Measurements from ENCODE around the gene HSPG2.

The HSPG2 gene

DNA sequence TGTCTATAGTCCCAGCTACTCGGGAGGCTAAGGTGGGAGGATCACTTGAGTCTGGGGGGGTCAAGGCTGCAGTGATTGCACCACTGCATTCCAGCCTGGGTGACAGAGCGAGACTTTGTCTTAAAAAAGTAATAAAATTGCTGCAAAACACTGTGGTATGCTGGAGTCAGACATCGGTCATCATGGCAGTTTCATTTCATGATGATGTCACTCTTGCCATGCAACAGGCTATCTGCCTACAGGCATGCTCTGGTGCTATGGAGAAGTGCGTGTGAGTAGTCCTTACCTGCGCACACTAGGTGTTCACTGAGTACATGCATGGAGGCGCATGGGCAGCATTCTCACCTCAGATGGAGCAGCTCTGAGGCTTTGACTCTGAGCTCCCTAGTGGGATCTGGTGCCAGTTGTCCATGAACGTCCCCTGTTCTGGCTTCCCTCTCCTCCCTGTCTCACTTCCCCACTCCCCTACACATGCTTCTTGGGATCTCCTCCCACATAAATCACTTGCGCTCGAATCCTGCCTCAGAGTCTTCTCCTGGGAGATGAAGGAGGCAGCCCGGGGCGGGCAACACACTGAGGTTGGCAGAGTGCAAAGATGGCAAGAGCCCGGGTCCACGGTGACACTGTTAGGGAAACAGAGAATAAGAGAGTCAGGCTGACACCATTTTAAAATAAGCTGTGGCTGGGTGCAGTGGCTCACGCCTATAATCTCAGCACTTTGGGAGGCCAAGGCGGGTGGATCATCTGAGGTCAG lies 29.3 kb upstream of the HSPG2 start:
- peak; percentile 92 to 93 for DNase-seq
- Histone ChIP-seq H3K4me3 (ENCODE audit: low read depth, low read length) (no peak overlapping the region), H3K14ac (ENCODE audit: low read length) (no peak overlapping the region), H3K9ac (ENCODE audit: low read length) (no peak overlapping the region), H2BK5ac (ENCODE audit: low read depth, low read length, poor library complexity) (no peak overlapping the region), H2AFZ (ENCODE audit: insufficient read depth, low read length, poor library complexity) (no peak overlapping the region), H3K27me3 (ENCODE audit: insufficient read depth, low read length) (no peaks in the 10 kb centered on the region), H3K4me2 (ENCODE audit: low read length) (no peak overlapping the region), H3K27ac (ENCODE audit: low read depth, low read length) (no peak overlapping the region), H3K23ac (ENCODE audit: low read length) (no peak overlapping the region), H2AK5ac (ENCODE audit: low read length) (no peak overlapping the region), H3K79me2 (ENCODE audit: control insufficient read depth, insufficient read depth, low read length, poor library complexity) (no peaks in the 10 kb centered on the region), H3K79me1 (ENCODE audit: low read length) (peaks cover 13% of the 10 kb centered on the region), H3K18ac (ENCODE audit: low read length) (no peak overlapping the region), H3K9me3 (ENCODE audit: insufficient read depth, low read depth, low read length) (no peaks in the 10 kb centered on the region), H2BK12ac (ENCODE audit: low read length) (no peak overlapping the region), H3K4me1 (ENCODE audit: control insufficient read depth in 1 of 2, insufficient read depth in 2 of 2, low read length in 2 of 2) (peaks cover 13 to 17% of the 10 kb centered on the region in 2 experiments), H4K91ac (ENCODE audit: low read depth, low read length) (no peak overlapping the region), H3K4ac (ENCODE audit: low read depth, low read length) (no peak overlapping the region), H4K12ac (ENCODE audit: low read depth, low read length) (no peak overlapping the region), H4K8ac (ENCODE audit: low read depth, low read length) (no peak overlapping the region), H3K36me3 (ENCODE audit: control insufficient read depth in 1 of 2, insufficient read depth in 2 of 2, low read length in 2 of 2) (no peaks in the 10 kb centered on the region), H2BK120ac (ENCODE audit: insufficient read depth, low read length, poor library complexity) (no peak overlapping the region)
- no CpG with 5 or more reads among the region's 15 CpGs for WGBS (ENCODE audit: extremely low coverage, insufficient coverage, insufficient read length)

DNA sequence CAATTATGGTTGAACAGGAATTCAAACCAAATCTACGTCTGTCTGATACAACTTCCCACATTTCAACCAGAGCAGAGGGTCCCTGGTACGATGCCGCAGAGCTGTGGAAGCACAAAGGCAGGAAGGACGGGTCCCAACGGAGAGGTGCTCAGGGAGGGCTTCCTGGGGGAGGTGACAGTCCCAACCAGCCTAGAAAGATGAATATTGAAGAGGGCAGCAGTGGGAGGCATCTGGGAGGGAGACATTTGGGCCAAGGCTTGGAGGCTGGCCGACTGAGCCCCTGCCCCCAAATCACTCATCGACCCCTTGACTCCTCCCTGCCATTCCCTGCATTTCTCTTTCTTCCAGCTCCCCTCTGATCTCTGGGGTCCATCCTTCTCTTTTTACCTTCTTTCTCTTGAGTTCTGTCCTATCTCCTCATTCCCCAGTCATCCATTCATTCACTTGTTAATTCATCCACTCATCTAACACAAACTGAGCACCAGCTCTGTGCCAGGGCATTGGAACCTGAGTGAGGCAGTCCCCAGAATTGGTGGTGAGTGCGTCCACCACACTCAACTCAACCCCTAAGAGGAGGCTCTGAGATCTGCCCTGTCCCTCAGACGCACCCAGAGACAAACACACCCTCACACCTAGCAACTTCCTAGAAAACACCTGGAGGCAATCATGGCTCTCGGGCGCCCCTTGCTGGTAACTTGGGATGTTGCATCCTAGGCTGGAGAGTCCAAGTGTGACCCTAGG lies 26.5 kb upstream of the HSPG2 start:
- H3K14ac ChIP-seq (ENCODE audit: low read length) = peak overlapping the region; percentile 69
- peak overlapping the region; percentile 50 for H3K4ac ChIP-seq (ENCODE audit: low read depth, low read length)
- no peak overlapping the region for H2BK5ac ChIP-seq (ENCODE audit: low read depth, low read length, poor library complexity)
- no peaks in the 10 kb centered on the region for H3K79me2 ChIP-seq (ENCODE audit: control insufficient read depth, insufficient read depth, low read length, poor library complexity)
- H3K79me1 ChIP-seq (ENCODE audit: low read length) = peaks cover 13% of the 10 kb centered on the region
- WGBS (ENCODE audit: extremely low coverage, insufficient coverage, insufficient read length) = no CpG with 5 or more reads among the region's 11 CpGs
- H4K91ac ChIP-seq (ENCODE audit: low read depth, low read length) = peak overlapping the region; percentile 72
- peaks cover 13 to 16% of the 10 kb centered on the region in 2 experiments for H3K4me1 ChIP-seq (ENCODE audit: control insufficient read depth in 1 of 2, insufficient read depth in 2 of 2, low read length in 2 of 2)
- no peak overlapping the region for H2AFZ ChIP-seq (ENCODE audit: insufficient read depth, low read length, poor library complexity)
- H4K8ac ChIP-seq (ENCODE audit: low read depth, low read length) = peak overlapping the region; percentile 50
- H3K9ac ChIP-seq (ENCODE audit: low read length) = no peak overlapping the region
- peak overlapping the region; percentile 74 for H3K18ac ChIP-seq (ENCODE audit: low read length)
- H3K23ac ChIP-seq (ENCODE audit: low read length) = no peak overlapping the region
- H2BK120ac ChIP-seq (ENCODE audit: insufficient read depth, low read length, poor library complexity) = peak overlapping the region; percentile 43
- no peak overlapping the region for H4K12ac ChIP-seq (ENCODE audit: low read depth, low read length)
- no peak overlapping the region for H3K27ac ChIP-seq (ENCODE audit: low read depth, low read length)
- no peak overlapping the region for H3K4me3 ChIP-seq (ENCODE audit: low read depth, low read length)
- peak overlapping the region; percentile 90 for H2AK5ac ChIP-seq (ENCODE audit: low read length)
- H3K36me3 ChIP-seq (ENCODE audit: control insufficient read depth in 1 of 2, insufficient read depth in 2 of 2, low read length in 2 of 2) = no peaks in the 10 kb centered on the region
- peak; percentile 70 to 92 for DNase-seq
- no peaks in the 10 kb centered on the region for H3K9me3 ChIP-seq (ENCODE audit: insufficient read depth, low read depth, low read length)
- peak overlapping the region; percentile 99 for H2BK12ac ChIP-seq (ENCODE audit: low read length)
- H3K4me2 ChIP-seq (ENCODE audit: low read length) = no peak overlapping the region
- no peaks in the 10 kb centered on the region for H3K27me3 ChIP-seq (ENCODE audit: insufficient read depth, low read length)

DNA sequence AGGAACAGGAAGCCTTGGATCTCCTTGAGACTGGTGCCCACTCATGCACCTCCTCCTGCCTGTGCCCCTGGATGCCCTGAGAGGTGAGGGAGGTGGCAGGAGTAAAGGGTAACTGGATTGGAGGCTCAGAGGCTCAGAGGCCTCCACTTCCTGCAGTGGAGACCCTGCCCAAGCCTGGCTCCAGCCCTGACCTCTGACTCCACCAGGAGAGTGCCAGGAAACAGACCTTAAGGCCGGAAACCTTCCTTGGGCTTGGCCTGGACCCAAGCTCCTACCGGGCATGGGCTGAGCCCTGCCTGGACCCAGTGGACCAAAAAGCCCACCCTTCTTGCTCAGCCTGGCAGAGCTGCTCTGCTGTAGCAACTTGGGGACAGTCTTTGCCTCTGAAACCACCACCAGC lies 24.7 kb upstream of the HSPG2 start:
- Histone ChIP-seq H3K18ac (ENCODE audit: low read length) (peak overlapping the region; percentile 27), H3K27me3 (ENCODE audit: insufficient read depth, low read length) (no peaks in the 10 kb centered on the region), H4K8ac (ENCODE audit: low read depth, low read length) (peak overlapping the region; percentile 8), H3K4ac (ENCODE audit: low read depth, low read length) (peak overlapping the region; percentile 12), H3K23ac (ENCODE audit: low read length) (no peak overlapping the region), H3K36me3 (ENCODE audit: control insufficient read depth in 1 of 2, insufficient read depth in 2 of 2, low read length in 2 of 2) (no peaks in the 10 kb centered on the region), H3K79me1 (ENCODE audit: low read length) (peaks cover 19% of the 10 kb centered on the region), H3K9me3 (ENCODE audit: insufficient read depth, low read depth, low read length) (no peaks in the 10 kb centered on the region), H3K27ac (ENCODE audit: low read depth, low read length) (peak overlapping the region; percentile 31), H2AFZ (ENCODE audit: insufficient read depth, low read length, poor library complexity) (no peak overlapping the region), H2BK120ac (ENCODE audit: insufficient read depth, low read length, poor library complexity) (peak overlapping the region; percentile 27), H4K12ac (ENCODE audit: low read depth, low read length) (no peak overlapping the region), H3K4me2 (ENCODE audit: low read length) (no peak overlapping the region), H2BK12ac (ENCODE audit: low read length) (peak overlapping the region; percentile 75), H3K14ac (ENCODE audit: low read length) (peak overlapping the region; percentile 56), H3K9ac (ENCODE audit: low read length) (no peak overlapping the region), H2AK5ac (ENCODE audit: low read length) (peak overlapping the region; percentile 40), H3K4me3 (ENCODE audit: low read depth, low read length) (no peak overlapping the region), H4K91ac (ENCODE audit: low read depth, low read length) (peak overlapping the region; percentile 65), H3K79me2 (ENCODE audit: control insufficient read depth, insufficient read depth, low read length, poor library complexity) (no peaks in the 10 kb centered on the region), H3K4me1 (ENCODE audit: control insufficient read depth in 1 of 2, insufficient read depth in 2 of 2, low read length in 2 of 2) (peaks cover 17 to 23% of the 10 kb centered on the region in 2 experiments), H2BK5ac (ENCODE audit: low read depth, low read length, poor library complexity) (peak overlapping the region; percentile 24)
- no CpG with 5 or more reads among the region's 2 CpGs for WGBS (ENCODE audit: extremely low coverage, insufficient coverage, insufficient read length)
- DNase-seq = no peak

DNA sequence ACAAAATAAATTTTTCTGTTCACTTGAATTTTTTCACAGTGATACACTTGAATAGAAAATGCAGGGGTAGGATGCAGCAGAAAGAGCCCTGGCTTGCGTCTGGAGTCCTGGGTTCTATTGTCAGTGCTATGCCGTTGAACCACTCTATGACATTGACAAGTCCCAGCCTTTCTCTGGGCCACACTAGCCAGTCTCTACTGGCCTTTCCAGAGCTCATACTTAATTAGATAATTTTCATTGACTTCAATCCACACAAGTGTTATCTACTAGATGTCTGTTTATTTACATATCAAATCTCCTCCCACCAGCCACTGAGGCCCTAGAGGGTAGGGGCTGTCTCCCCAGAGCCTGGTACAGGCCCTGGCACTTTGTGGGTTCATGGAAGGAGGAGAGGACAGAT lies 24.2 kb upstream of the HSPG2 start:
- Histone ChIP-seq H3K4me1 (ENCODE audit: control insufficient read depth in 1 of 2, insufficient read depth in 2 of 2, low read length in 2 of 2) (peaks cover 18 to 26% of the 10 kb centered on the region in 2 experiments), H3K4ac (ENCODE audit: low read depth, low read length) (no peak overlapping the region)
- WGBS (ENCODE audit: extremely low coverage, insufficient coverage, insufficient read length) = no CpG with 5 or more reads among the region's 2 CpGs

More for the DNA sequence above, 24.2 kb upstream of the HSPG2 start:
- H3K27ac ChIP-seq (ENCODE audit: low read depth, low read length) = peak overlapping the region; percentile 31
- H2BK12ac ChIP-seq (ENCODE audit: low read length) = peak overlapping the region; percentile 75
- no peak overlapping the region for H3K4me3 ChIP-seq (ENCODE audit: low read depth, low read length)
- H3K79me1 ChIP-seq (ENCODE audit: low read length) = peaks cover 19% of the 10 kb centered on the region
- no peak overlapping the region for H4K8ac ChIP-seq (ENCODE audit: low read depth, low read length)
- no peaks in the 10 kb centered on the region for H3K9me3 ChIP-seq (ENCODE audit: insufficient read depth, low read depth, low read length)
- H4K12ac ChIP-seq (ENCODE audit: low read depth, low read length) = no peak overlapping the region
- H2BK5ac ChIP-seq (ENCODE audit: low read depth, low read length, poor library complexity) = peak overlapping the region; percentile 24
- H3K9ac ChIP-seq (ENCODE audit: low read length) = no peak overlapping the region
- peak overlapping the region; percentile 27 for H2BK120ac ChIP-seq (ENCODE audit: insufficient read depth, low read length, poor library complexity)
- no peak overlapping the region for H3K4me2 ChIP-seq (ENCODE audit: low read length)
- H2AK5ac ChIP-seq (ENCODE audit: low read length) = no peak overlapping the region
- H3K79me2 ChIP-seq (ENCODE audit: control insufficient read depth, insufficient read depth, low read length, poor library complexity) = no peaks in the 10 kb centered on the region
- no peak overlapping the region for H3K23ac ChIP-seq (ENCODE audit: low read length)
- H3K14ac ChIP-seq (ENCODE audit: low read length) = peak overlapping the region; percentile 56
- no peaks in the 10 kb centered on the region for H3K36me3 ChIP-seq (ENCODE audit: control insufficient read depth in 1 of 2, insufficient read depth in 2 of 2, low read length in 2 of 2)
- peak in 1 of 2 donors; percentile 47 for DNase-seq
- no peaks in the 10 kb centered on the region for H3K27me3 ChIP-seq (ENCODE audit: insufficient read depth, low read length)
- H2AFZ ChIP-seq (ENCODE audit: insufficient read depth, low read length, poor library complexity) = no peak overlapping the region
- peak overlapping the region; percentile 65 for H4K91ac ChIP-seq (ENCODE audit: low read depth, low read length)
- H3K18ac ChIP-seq (ENCODE audit: low read length) = peak overlapping the region; percentile 27

Data from trophoblast cell (in vitro differentiated cells and primary cell).